SK-N-SH treated with all-trans-retinoic acid at 6 μM for 48 hours (cell line): ENCODE measurements around the gene TM9SF3.

ENCODE experiments used
- ARNTL ChIP-seq: fragments of 450-650 bp; formaldehyde crosslinking; IDR thresholded peaks from 2 replicates; pipeline ENCODE4 v1.5.0; 2020; ENCODE audit warnings: low read depth, mild to moderate bottlenecking, moderate library complexity, borderline replicate concordance
- RARB ChIP-seq: fragments of 250-450 bp; sonication (Bioruptor Pico); IDR thresholded peaks from 2 replicates; pipeline ENCODE4 v1.8.0; 2021; ENCODE audit warnings: mild to moderate bottlenecking, moderate library complexity
- ZFP30 ChIP-seq: fragments of 450-650 bp; formaldehyde crosslinking; IDR thresholded peaks from 2 replicates; pipeline ENCODE4 v1.5.0; 2022; ENCODE audit warnings: mild to moderate bottlenecking, moderate library complexity
- ZNF8 ChIP-seq: fragments of 450-650 bp; formaldehyde crosslinking; IDR thresholded peaks from 2 replicates; pipeline ENCODE4 v1.5.0; 2020; ENCODE audit warnings: mild to moderate bottlenecking, moderate library complexity
- TF ChIP-seq, protein P1 (sequence below): fragments of 250-450 bp; sonication (Bioruptor Pico); IDR thresholded peaks from 2 replicates; pipeline ENCODE4 v1.8.0; 2021; ENCODE audit warnings: low read depth, mild to moderate bottlenecking, moderate library complexity, borderline replicate concordance
- TF ChIP-seq, protein P2 (sequence below): fragments of 250-450 bp; sonication (Bioruptor Pico); IDR thresholded peaks from 2 replicates; pipeline ENCODE4 v1.5.0; 2020; ENCODE audit warnings: mild to moderate bottlenecking, moderate library complexity

DNA sequence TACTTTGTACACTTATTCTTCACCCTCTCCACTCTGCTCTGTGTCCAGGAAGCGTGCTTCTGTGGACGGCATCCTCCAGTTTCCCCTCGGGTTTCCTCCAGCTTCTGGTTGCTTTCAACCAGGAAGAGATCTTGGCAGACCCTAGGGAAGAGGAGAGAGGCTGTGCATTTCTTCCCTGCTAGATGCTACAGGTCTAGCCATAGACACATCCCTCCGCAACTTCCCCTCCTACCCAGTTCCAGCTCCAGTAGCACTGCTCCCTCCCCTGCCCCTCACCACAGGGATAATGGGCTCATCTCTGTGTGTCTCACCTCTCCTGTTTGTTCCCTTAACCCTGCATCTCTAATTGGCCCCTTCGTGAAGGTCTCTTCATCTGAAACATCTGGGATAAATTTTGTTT, 89.4 kb downstream of the TM9SF3 start:
- TF ChIP-seq ZNF8 (CRISPR knock-in tag) (no peak), RARB (CRISPR knock-in tag) (no peak), ARNTL (CRISPR knock-in tag) (no peak), ZFP30 (no peak)
- TF ChIP-seq, protein P1, sequence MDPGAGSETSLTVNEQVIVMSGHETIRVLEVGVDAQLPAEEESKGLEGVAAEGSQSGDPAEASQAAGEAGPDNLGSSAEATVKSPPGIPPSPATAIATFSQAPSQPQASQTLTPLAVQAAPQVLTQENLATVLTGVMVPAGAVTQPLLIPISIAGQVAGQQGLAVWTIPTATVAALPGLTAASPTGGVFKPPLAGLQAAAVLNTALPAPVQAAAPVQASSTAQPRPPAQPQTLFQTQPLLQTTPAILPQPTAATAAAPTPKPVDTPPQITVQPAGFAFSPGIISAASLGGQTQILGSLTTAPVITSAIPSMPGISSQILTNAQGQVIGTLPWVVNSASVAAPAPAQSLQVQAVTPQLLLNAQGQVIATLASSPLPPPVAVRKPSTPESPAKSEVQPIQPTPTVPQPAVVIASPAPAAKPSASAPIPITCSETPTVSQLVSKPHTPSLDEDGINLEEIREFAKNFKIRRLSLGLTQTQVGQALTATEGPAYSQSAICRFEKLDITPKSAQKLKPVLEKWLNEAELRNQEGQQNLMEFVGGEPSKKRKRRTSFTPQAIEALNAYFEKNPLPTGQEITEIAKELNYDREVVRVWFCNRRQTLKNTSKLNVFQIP = no peak
- TF ChIP-seq, protein P2, sequence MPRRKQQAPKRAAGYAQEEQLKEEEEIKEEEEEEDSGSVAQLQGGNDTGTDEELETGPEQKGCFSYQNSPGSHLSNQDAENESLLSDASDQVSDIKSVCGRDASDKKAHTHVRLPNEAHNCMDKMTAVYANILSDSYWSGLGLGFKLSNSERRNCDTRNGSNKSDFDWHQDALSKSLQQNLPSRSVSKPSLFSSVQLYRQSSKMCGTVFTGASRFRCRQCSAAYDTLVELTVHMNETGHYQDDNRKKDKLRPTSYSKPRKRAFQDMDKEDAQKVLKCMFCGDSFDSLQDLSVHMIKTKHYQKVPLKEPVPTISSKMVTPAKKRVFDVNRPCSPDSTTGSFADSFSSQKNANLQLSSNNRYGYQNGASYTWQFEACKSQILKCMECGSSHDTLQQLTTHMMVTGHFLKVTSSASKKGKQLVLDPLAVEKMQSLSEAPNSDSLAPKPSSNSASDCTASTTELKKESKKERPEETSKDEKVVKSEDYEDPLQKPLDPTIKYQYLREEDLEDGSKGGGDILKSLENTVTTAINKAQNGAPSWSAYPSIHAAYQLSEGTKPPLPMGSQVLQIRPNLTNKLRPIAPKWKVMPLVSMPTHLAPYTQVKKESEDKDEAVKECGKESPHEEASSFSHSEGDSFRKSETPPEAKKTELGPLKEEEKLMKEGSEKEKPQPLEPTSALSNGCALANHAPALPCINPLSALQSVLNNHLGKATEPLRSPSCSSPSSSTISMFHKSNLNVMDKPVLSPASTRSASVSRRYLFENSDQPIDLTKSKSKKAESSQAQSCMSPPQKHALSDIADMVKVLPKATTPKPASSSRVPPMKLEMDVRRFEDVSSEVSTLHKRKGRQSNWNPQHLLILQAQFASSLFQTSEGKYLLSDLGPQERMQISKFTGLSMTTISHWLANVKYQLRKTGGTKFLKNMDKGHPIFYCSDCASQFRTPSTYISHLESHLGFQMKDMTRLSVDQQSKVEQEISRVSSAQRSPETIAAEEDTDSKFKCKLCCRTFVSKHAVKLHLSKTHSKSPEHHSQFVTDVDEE (CRISPR knock-in tag) = no peak
